Stimulated activated CD4-positive, alpha-beta T cell treated with anti-CD3 and anti-CD28 coated beads, Interleukin-4, amount 100 ng/mL, for 24 hours (primary cell): ENCODE measurements around the gene SERPINB8.
A peak's percentile ranks its signal among the peaks of the same experiment; 100 is the strongest.
"Not testable (repeated sequence)": the region's sequence is repeated elsewhere in the genome, so short reads cannot be mapped to it uniquely, and the experiment has no call there.

Source experiments
- DNase-seq: peaks from one replicate; pipeline ENCODE4 v3.0.0-alpha.2; 2020

SERPINB8 gene

GRCh38 chr18:63969942-63970808, at the start of gene SERPINB8:
Gene SERPINB8 (plus strand): TSS chr18:63970081. CDS start chr18:63978309, 8,228 bp downstream.
- peak; percentile 80 for DNase-seq

- DNase-seq = no peak
Measured at GRCh38 chr18:63922049-63922448, 47.8 kb upstream of the SERPINB8 start.

- no peak for DNase-seq
Measured at GRCh38 chr18:63924551-63924950, 45.3 kb upstream of the SERPINB8 start.

GRCh38 chr18:63928331-63928730, 41.5 kb upstream of the SERPINB8 start:
- no peak for DNase-seq

- not testable (repeated sequence) for DNase-seq
Measured at GRCh38 chr18:63929369-63929768, 40.5 kb upstream of the SERPINB8 start.

GRCh38 chr18:63930773-63931354, 39.0 kb upstream of the SERPINB8 start:
- DNase-seq = no peak

GRCh38 chr18:63936156-63936931, 33.5 kb upstream of the SERPINB8 start:
- DNase-seq = peak; percentile 60

GRCh38 chr18:63936932-63937393, 32.9 kb upstream of the SERPINB8 start:
- DNase-seq = no peak

- no peak for DNase-seq
Measured at GRCh38 chr18:63940008-63940407, 29.9 kb upstream of the SERPINB8 start.

- DNase-seq = not testable (repeated sequence)
Measured at GRCh38 chr18:63940543-63941050, 29.3 kb upstream of the SERPINB8 start.

DNA sequence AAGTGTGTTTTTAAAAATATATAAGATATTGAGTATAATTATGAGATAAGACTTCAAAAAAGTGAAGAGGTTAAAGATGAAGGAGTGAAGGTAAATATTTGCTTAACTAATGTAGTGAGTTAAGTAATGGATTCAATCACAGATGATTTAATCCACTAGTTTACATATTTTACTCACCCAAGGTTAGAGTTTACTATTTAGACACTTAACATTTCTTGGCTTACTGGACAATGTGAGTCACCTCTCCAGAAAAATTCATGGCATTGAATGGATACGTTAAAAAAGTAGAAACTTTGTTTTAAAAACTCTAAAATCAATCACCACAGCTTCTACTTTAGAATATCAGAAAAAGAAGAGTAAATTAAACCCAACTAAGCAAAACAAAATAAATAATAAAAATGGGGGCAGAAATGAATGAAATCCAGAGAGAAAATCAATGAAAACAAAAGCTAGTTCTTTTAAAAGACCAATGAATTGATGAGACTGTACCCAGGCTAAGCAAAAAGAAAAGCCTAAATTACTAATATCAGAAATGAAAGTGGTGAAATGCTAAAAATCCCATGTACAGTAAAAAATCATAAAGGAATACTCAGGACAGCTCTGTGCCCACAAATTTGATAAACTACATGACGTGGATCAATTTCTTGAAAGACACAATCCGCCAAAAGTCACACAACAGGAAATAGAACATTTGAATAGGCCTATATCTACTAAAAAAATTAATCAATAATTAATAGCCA, 22.7 kb upstream of the SERPINB8 start:
- no peak for DNase-seq

- peak; percentile 60 for DNase-seq
Measured at GRCh38 chr18:63949068-63949737, 20.7 kb upstream of the SERPINB8 start, which contains the start of gene HMSD. Gene HMSD (plus strand): TSS chr18:63949301. CDS start chr18:63953456, 4,155 bp downstream.

DNA sequence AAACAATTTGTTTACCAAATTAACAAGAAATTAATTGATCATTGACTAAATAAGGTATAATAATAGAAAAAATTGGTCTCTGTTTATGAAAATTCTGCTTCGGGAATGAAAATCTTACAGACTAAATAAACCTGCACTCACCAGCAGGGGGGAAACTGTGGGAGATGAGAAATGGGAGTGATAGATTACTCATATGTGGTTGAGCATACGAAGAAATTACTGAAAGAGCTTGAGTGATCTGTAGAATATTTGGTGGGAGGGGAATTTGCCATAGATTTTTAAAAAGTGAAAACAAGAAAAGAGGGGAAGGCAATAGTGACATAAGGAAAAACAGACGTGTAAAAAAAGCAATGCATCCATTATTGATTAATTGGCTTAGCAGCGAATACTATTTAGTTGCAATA, 18.6 kb upstream of the SERPINB8 start:
- peak; percentile 53 for DNase-seq

DNA sequence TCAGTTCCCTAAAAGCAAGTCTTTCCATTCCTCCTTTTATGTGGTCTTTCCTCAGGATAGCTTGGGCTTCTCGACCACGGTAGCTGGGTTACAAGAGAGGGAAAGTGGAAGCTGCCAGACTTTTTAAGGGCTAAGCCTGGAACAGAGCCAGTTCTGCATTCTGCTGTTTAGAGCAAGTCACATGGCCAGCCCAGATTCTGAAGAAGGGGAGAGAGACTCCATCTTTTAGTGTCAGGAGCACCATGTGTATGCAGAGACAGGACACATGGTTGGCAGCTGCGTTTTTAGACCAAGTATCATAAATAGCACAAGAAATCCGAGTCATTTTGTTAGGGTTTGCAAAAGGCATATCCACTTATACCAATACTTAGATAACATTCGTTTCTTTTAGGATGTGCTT, 16.1 kb upstream of the SERPINB8 start:
- no peak for DNase-seq

- DNase-seq = no peak
Measured at GRCh38 chr18:63956755-63957154, 13.1 kb upstream of the SERPINB8 start.

DNA sequence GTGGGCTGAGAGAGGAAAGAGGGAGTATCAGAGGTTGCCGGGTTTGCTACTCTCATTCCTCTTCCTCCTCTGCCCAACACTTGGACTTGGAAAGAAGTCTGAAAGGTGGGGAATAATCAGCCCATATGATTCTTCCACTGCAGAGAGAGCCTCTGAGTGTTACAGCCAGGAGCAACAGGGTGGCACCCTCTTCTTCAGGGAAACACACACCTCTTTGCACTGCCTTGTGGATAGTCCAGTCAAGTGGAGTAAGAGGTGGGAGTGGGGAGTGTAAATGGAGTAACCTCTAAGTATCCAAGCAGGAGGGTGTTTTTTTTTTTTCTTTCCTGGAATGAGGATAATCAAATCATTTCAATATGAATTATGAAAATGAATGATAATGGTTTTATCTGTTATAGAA, 9.0 kb upstream of the SERPINB8 start:
- DNase-seq = no peak

- no peak for DNase-seq
Measured at GRCh38 chr18:63961435-63961980, 8.4 kb upstream of the SERPINB8 start.

DNA sequence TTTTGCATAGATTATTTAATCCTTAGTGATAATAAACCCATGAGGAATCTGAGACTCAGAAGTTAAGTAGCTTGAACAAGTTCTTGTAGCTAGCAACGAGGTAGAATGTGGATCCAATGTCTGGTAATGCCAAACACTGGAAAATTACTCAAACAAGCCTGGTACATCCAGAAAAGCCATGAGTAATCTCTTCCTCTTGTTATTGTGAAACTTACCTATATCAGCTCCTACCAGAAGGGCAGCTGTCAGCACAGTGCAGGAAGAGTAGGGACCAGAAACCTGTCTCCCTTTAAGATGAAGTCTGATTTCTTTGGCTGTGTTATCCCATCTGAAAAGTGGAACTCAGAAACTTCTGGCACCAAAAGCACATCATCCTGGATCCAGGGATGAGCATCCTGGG, 7.7 kb upstream of the SERPINB8 start:
- DNase-seq = no peak

GRCh38 chr18:63963615-63964256, 6.1 kb upstream of the SERPINB8 start:
- DNase-seq = peak; percentile 47

GRCh38 chr18:63964908-63965307, 5.0 kb upstream of the SERPINB8 start:
- no peak for DNase-seq
